OCI-LY3 (cell line): ENCODE measurements around the gene ARHGAP8.

Source experiments
- H2AFZ ChIP-seq: fragments of 200-600, 300-600 bp; shearing (Covaris generic); 2 replicates; pipeline ENCODE4 v1.6.0; 2014; ENCODE audit warnings: antibody characterized with exemption, low read depth, low read length
- H3K27ac ChIP-seq: fragments of 200-600, 300-600 bp; sonication (generic); 2 replicates; pipeline ENCODE4 v1.5.1; 2014; ENCODE audit warnings: mild to moderate bottlenecking, low read length, moderate library complexity, mixed read lengths
- H3K27me3 ChIP-seq: fragments of 200-600, 300-600 bp; sonication (generic); 2 replicates; pipeline ENCODE4 v1.6.1; 2014; ENCODE audit warnings: low read depth, low read length, mixed read lengths
- H3K36me3 ChIP-seq: fragments of 200-600, 300-600 bp; sonication (generic); replicated peaks from 2 replicates; pipeline ENCODE3; 2014; ENCODE audit warnings: low read depth, low read length, mixed read lengths
- H3K4me1 ChIP-seq: fragments of 300-600, 200-600 bp; sonication (generic); 2 replicates; pipeline ENCODE4 v1.6.1; 2014; ENCODE audit warnings: low read length, mixed read lengths
- H3K4me2 ChIP-seq: fragments of 200-600, 300-600 bp; sonication (generic); 2 replicates; pipeline ENCODE4 v1.6.1; 2014; ENCODE audit warnings: low read length, mixed read lengths
- H3K4me3 ChIP-seq: fragments of 300-600, 200-600 bp; sonication (generic); 2 replicates; pipeline ENCODE4 v1.5.1; 2014; ENCODE audit warnings: antibody characterized with exemption, mild to moderate bottlenecking, low read length, moderate library complexity
- H3K79me2 ChIP-seq: fragments of 300-600, 200-600 bp; shearing (Covaris generic); 2 replicates; pipeline ENCODE4 v1.6.1; 2014; ENCODE audit warnings: mild to moderate bottlenecking, low read length, mixed read lengths
- H3K9ac ChIP-seq: fragments of 300-600, 200-600 bp; shearing (Covaris generic); 2 replicates; pipeline ENCODE4 v1.6.0; 2014; ENCODE audit warnings: mild to moderate bottlenecking, low read length, moderate library complexity
- H3K9me3 ChIP-seq: fragments of 200-600, 300-600 bp; shearing (Covaris generic); 2 replicates; pipeline ENCODE4 v1.6.1; 2014; ENCODE audit warnings: low read length, mixed read lengths; ENCODE audit not compliant: insufficient read depth
- H4K20me1 ChIP-seq: fragments of 200-600, 300-600 bp; sonication (generic); 2 replicates; pipeline ENCODE4 v1.6.1; 2016; ENCODE audit warnings: low read length, mixed read lengths; ENCODE audit not compliant: insufficient read depth
- EZH2phosphoT487 ChIP-seq: fragments of 200-600 bp; shearing (Covaris generic); IDR thresholded peaks from 2 replicates; pipeline ENCODE4 v1.6.1; 2018; ENCODE audit warnings: antibody characterized with exemption, mixed run types, low read depth
- TF ChIP-seq, protein P1 (sequence below): fragments of 200-600, 300-600 bp; sonication (generic); IDR thresholded peaks from 2 replicates; pipeline ENCODE4 v1.5.1; 2014; ENCODE audit warnings: antibody characterized with exemption, low read length, low read depth

ARHGAP8 gene

DNA sequence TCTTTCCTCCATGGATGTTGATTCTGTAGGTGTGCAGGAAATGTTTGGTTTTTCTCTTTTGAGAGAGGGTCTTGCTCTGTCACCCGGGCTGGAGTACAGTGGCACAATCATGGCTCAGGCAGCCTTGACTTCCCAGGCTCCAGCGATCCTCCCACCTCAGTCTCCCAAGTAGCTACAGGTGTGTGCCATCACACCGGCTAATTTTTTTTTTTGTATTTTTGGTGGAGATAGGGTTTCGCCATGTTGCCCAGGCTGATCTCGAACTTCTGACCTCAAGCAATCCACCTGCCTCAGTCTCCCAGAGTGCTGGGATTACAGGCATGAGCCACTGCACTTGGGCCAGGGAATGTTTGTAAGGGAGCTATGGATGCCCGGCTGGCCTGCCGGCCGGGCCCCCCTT lies 45.9 kb upstream of the ARHGAP8 start:
- H3K27me3 ChIP-seq = no peaks in the 10 kb centered on the region
- no peak overlapping the region for H3K27ac ChIP-seq
- no peak overlapping the region for H3K4me2 ChIP-seq
- H3K9ac ChIP-seq = no peak overlapping the region
- H3K36me3 ChIP-seq = no peaks in the 10 kb centered on the region
- no peaks in the 10 kb centered on the region for H3K79me2 ChIP-seq
- H3K4me1 ChIP-seq = peaks cover 10% of the 10 kb centered on the region
- no peak overlapping the region for H2AFZ ChIP-seq
- no peak for TF ChIP-seq EZH2phosphoT487
- TF ChIP-seq, protein P1, sequence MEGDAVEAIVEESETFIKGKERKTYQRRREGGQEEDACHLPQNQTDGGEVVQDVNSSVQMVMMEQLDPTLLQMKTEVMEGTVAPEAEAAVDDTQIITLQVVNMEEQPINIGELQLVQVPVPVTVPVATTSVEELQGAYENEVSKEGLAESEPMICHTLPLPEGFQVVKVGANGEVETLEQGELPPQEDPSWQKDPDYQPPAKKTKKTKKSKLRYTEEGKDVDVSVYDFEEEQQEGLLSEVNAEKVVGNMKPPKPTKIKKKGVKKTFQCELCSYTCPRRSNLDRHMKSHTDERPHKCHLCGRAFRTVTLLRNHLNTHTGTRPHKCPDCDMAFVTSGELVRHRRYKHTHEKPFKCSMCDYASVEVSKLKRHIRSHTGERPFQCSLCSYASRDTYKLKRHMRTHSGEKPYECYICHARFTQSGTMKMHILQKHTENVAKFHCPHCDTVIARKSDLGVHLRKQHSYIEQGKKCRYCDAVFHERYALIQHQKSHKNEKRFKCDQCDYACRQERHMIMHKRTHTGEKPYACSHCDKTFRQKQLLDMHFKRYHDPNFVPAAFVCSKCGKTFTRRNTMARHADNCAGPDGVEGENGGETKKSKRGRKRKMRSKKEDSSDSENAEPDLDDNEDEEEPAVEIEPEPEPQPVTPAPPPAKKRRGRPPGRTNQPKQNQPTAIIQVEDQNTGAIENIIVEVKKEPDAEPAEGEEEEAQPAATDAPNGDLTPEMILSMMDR = no peak
- no peaks in the 10 kb centered on the region for H4K20me1 ChIP-seq
- no peak overlapping the region for H3K4me3 ChIP-seq
- H3K9me3 ChIP-seq = no peaks in the 10 kb centered on the region

- no peak for TF ChIP-seq EZH2phosphoT487
- TF ChIP-seq, protein P1 = no peak
Observed at GRCh38 chr22:44707178-44707577, 45.2 kb upstream of the ARHGAP8 start.

GRCh38 chr22:44707752-44708151 lies 44.6 kb upstream of the ARHGAP8 start:
- H3K4me3 ChIP-seq = no peak overlapping the region
- H3K4me2 ChIP-seq = no peak overlapping the region
- no peak overlapping the region for H3K27ac ChIP-seq
- no peaks in the 10 kb centered on the region for H3K36me3 ChIP-seq
- TF ChIP-seq, protein P1 = no peak
- peaks cover 8% of the 10 kb centered on the region for H3K4me1 ChIP-seq
- no peak overlapping the region for H2AFZ ChIP-seq
- no peaks in the 10 kb centered on the region for H4K20me1 ChIP-seq
- H3K79me2 ChIP-seq = no peaks in the 10 kb centered on the region
- H3K9me3 ChIP-seq = no peaks in the 10 kb centered on the region
- H3K9ac ChIP-seq = no peak overlapping the region
- H3K27me3 ChIP-seq = no peaks in the 10 kb centered on the region

More at GRCh38 chr22:44707178-44707577, 45.2 kb upstream of the ARHGAP8 start:
- Histone ChIP-seq H3K27ac (no peak overlapping the region), H4K20me1 (no peaks in the 10 kb centered on the region), H3K79me2 (no peaks in the 10 kb centered on the region), H3K9ac (no peak overlapping the region), H3K27me3 (no peaks in the 10 kb centered on the region), H2AFZ (no peak overlapping the region), H3K36me3 (no peaks in the 10 kb centered on the region), H3K9me3 (no peaks in the 10 kb centered on the region), H3K4me2 (no peak overlapping the region), H3K4me3 (no peak overlapping the region), H3K4me1 (peaks cover 8% of the 10 kb centered on the region)

DNA sequence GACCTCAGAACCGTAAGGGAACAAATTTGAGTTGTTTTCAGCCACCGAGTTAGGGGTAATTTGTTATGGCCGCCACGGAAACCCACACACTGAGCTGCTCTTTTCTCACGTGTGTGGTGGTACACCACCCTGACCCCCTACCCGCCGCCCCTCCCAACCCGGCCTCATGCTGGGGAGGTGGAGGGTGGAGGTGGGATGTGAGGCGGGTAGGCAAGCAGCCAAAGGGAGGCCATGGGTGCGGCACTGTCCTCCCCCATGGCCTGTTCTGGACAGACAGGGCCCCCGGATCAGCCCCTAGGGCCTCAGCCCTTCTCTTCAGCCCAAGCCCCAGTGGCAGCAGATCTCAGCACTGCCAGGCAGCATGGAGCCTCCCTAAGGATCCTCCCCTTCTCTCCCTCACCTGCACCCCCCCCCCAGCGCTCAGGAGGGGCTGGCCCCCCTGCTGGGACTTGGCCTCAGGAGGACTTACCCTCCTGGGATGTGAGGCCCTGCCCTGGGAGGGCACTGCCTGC lies 42.4 kb upstream of the ARHGAP8 start:
- H3K4me3 ChIP-seq = no peak overlapping the region
- H3K27me3 ChIP-seq = no peaks in the 10 kb centered on the region
- H3K27ac ChIP-seq = no peak overlapping the region
- H3K4me1 ChIP-seq = peaks cover 8% of the 10 kb centered on the region
- no peaks in the 10 kb centered on the region for H3K9me3 ChIP-seq
- H3K9ac ChIP-seq = no peak overlapping the region
- TF ChIP-seq, protein P1 = no peak
- TF ChIP-seq EZH2phosphoT487 = no peak
- H3K79me2 ChIP-seq = no peaks in the 10 kb centered on the region
- H3K36me3 ChIP-seq = no peaks in the 10 kb centered on the region
- no peaks in the 10 kb centered on the region for H4K20me1 ChIP-seq
- no peak overlapping the region for H2AFZ ChIP-seq
- no peak overlapping the region for H3K4me2 ChIP-seq
